NT2/D1 (cell line): ENCODE measurements around the gene SRP19.

Experiments used
- SUZ12 ChIP-seq: IDR thresholded peaks from 2 replicates; pipeline ENCODE4 v1.6.1; 2011; ENCODE audit not compliant: insufficient read length, insufficient read depth; ENCODE audit errors: extremely low read depth
- YY1 ChIP-seq: IDR thresholded peaks from 2 replicates; pipeline ENCODE4 v1.6.1; 2011; ENCODE audit not compliant: insufficient read length, insufficient read depth
- ZNF274 ChIP-seq: IDR thresholded peaks from 2 replicates; pipeline ENCODE4 v1.6.1; 2011; ENCODE audit warnings: mild to moderate bottlenecking, low read depth, low read length

DNA sequence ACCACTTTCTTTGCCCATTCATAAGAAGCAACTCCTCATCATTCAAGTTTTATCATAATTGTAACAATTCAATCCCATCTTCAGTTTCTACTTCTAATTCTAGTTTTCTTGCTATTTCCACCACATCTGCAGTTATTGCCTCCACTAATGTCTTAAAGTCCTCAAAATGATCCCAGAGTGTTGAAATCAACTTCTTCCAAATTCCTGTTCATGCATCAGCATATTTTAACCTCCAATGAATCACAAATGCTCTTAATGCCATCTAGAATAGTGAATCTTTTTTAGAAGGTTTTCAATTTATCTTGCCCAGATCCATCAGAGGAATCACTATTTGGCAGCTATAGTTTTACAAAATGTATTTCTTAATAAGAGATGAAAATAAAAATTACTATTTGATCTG is 3.2 kb upstream of the SRP19 start:
- TF ChIP-seq YY1 (no peak), ZNF274 (no peak), SUZ12 (no peak)
